NCI-H526 treated with DMSO at 0.1 percent for 48 hours (cell line): ENCODE data around the gene KRTAP10-7.
"Not testable (repeated sequence)": the region's sequence is repeated elsewhere in the genome, so short reads cannot be mapped to it uniquely, and the experiment has no call there.

Experiments used
- DNase-seq: peaks from one replicate; lab custom pipeline; 2025; lab: John Stamatoyannopoulos, UW

The KRTAP10-7 gene

GRCh38 chr21:44590897-44591800, 9.2 kb upstream of the KRTAP10-7 start:
- not testable (repeated sequence) for DNase-seq

GRCh38 chr21:44591801-44592130, 8.6 kb upstream of the KRTAP10-7 start:
- not testable (repeated sequence) for DNase-seq

- no peak for DNase-seq
Observed at GRCh38 chr21:44592446-44593311, 7.7 kb upstream of the KRTAP10-7 start, which contains the start of gene KRTAP10-6. TSS of gene KRTAP10-6 (minus strand) at chr21:44592505. CDS start at chr21:44592484, 21 bp downstream.

- no peak for DNase-seq
Observed at GRCh38 chr21:44593598-44594405, 6.6 kb upstream of the KRTAP10-7 start.

GRCh38 chr21:44594406-44594916, 5.9 kb upstream of the KRTAP10-7 start:
- no peak for DNase-seq

- no peak for DNase-seq
Observed at GRCh38 chr21:44595524-44595923, 4.9 kb upstream of the KRTAP10-7 start.

- DNase-seq: no peak
Observed at GRCh38 chr21:44596068-44596725, 4.2 kb upstream of the KRTAP10-7 start.

- DNase-seq: no peak
Observed at GRCh38 chr21:44598061-44598460, 2.3 kb upstream of the KRTAP10-7 start.

GRCh38 chr21:44599264-44600029, 950 bp upstream of the KRTAP10-7 start:
- DNase-seq: no peak

GRCh38 chr21:44601091-44601490, 694 bp downstream of the KRTAP10-7 start:
- DNase-seq: not testable (repeated sequence)

GRCh38 chr21:44601596-44602462, 1.4 kb downstream of the KRTAP10-7 start:
- no peak for DNase-seq

- DNase-seq: no peak
Observed at GRCh38 chr21:44602463-44602850, 2.1 kb downstream of the KRTAP10-7 start.

GRCh38 chr21:44603109-44603875, 2.9 kb downstream of the KRTAP10-7 start:
- DNase-seq: no peak

GRCh38 chr21:44603911-44604310, 3.5 kb downstream of the KRTAP10-7 start:
- no peak for DNase-seq

- no peak for DNase-seq
Observed at GRCh38 chr21:44606495-44606894, 6.1 kb downstream of the KRTAP10-7 start.

GRCh38 chr21:44609193-44609592, 8.8 kb downstream of the KRTAP10-7 start:
- DNase-seq: no peak

- DNase-seq: not testable (repeated sequence)
Observed at GRCh38 chr21:44610157-44610843, 9.9 kb downstream of the KRTAP10-7 start.

GRCh38 chr21:44611551-44611950, 11.2 kb downstream of the KRTAP10-7 start:
- no peak for DNase-seq
